ENCODE data around the gene TGM1. TPM values are rescaled to one million over a fixed set of nuclear protein-coding genes. Genes with fewer than 3 reads are reported as not detected.

TGM1 gene
- polyA plus RNA-seq, 1 of the 3 experiments (the other 2 are of a cell fraction), result 2.7 TPM

- no peak for TF ChIP-seq SIN3A (IDR thresholded peaks at IDR 0.05; ENCODE audit: borderline replicate concordance, low read depth, low read length)
- TF ChIP-seq FOXM1 (IDR thresholded peaks at IDR 0.05; ENCODE audit: low read depth), result no peak
- TF ChIP-seq NFIC (IDR thresholded peaks at IDR 0.05; ENCODE audit: borderline replicate concordance), result no peak
- TF ChIP-seq JUND (IDR thresholded peaks at IDR 0.05), result no peak
- Histone ChIP-seq H3K4me1 (ENCODE audit: control insufficient read depth in 1 of 2, insufficient read depth in 2 of 2, low read depth in 1 of 2, low read length in 1 of 2) (peaks cover 0 to 2% of the 10 kb centered on the region in 2 experiments; a peak in 1 of 4 replicates), H3K27me3 (ENCODE audit: insufficient read depth) (no peaks in the 10 kb centered on the region), H2AFZ (ENCODE audit: low read depth) (no peak overlapping the region), H3K9ac (no peak overlapping the region), H3K27ac (ENCODE audit: low read depth in 2 of 2, low read length in 1 of 2) (no peak overlapping the region), H3K9me3 (no peaks in the 10 kb centered on the region), H3K79me2 (ENCODE audit: insufficient read depth) (no peaks in the 10 kb centered on the region), H4K20me1 (ENCODE audit: insufficient read depth) (no peaks in the 10 kb centered on the region), H3K9me2 (no peaks in the 10 kb centered on the region), H3K36me3 (replicated peaks in 1 of 2; ENCODE audit: control insufficient read depth in 1 of 2, insufficient read depth in 2 of 2, low read length in 1 of 2) (peaks cover 0 to 25% of the 10 kb centered on the region in 2 experiments), H3F3A (replicated peaks; ENCODE audit: insufficient read depth) (no peaks in the 10 kb centered on the region), H3K4me3 (ENCODE audit: low read depth in 2 of 2, low read length in 1 of 2) (no peak overlapping the region), H3K4me2 (no peak overlapping the region)
- 66% methylated on average over 6 of the region's 6 CpGs for WGBS (ENCODE audit: low lambda C conversion rate)
- ChIA-PET CTCF (interaction anchor here (0.6 to 3.7 kb wide), 4 partner anchors 16 to 74 kb away, joined by 3 to 20 read pairs (median 6); partner anchors contain the start of gene TINF2), POLR2A (no interaction called here)
- no peak for DNase-seq
Observed at GRCh38 chr14:24263848-24264247, 871 bp upstream of the TGM1 start.

DNA sequence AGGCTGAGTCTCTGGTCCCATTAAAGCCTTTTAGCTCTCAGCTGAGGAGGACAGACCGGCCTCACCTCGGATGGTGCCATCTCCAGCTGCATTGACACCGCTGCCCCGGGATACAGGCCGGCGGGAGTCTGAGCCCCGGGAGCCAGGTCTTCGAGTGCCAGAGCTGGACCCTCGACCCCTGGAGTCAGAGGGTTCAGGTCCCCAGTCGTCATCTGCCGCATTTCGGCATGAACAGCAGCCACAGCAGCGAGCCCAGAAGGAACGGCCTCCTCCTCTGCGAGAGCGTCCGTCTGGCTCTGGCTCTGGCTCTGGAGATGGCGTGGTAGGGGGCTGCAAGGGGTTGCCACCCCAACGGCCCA lies 1.0 kb downstream of the TGM1 start:
- no peak overlapping the region for H3K4me2 ChIP-seq
- H3K27ac ChIP-seq (ENCODE audit: low read depth in 2 of 2, low read length in 1 of 2), result no peak overlapping the region

More for the DNA sequence above, 1.0 kb downstream of the TGM1 start:
- Histone ChIP-seq H3K4me1 (ENCODE audit: control insufficient read depth in 1 of 2, insufficient read depth in 2 of 2, low read depth in 1 of 2, low read length in 1 of 2) (peaks cover 0 to 3% of the 10 kb centered on the region in 2 experiments; a peak in 1 of 4 replicates), H3K36me3 (replicated peaks in 1 of 2; ENCODE audit: control insufficient read depth in 1 of 2, insufficient read depth in 2 of 2, low read length in 1 of 2) (peaks cover 3 to 14% of the 10 kb centered on the region in 2 experiments), H3K9me3 (no peaks in the 10 kb centered on the region), H3K4me3 (ENCODE audit: low read depth in 2 of 2, low read length in 1 of 2) (no peak overlapping the region), H3K9ac (no peak overlapping the region), H3F3A (replicated peaks; ENCODE audit: insufficient read depth) (peaks cover 5% of the 10 kb centered on the region), H3K79me2 (ENCODE audit: insufficient read depth) (no peaks in the 10 kb centered on the region), H3K9me2 (no peaks in the 10 kb centered on the region), H3K27me3 (ENCODE audit: insufficient read depth) (no peaks in the 10 kb centered on the region), H2AFZ (ENCODE audit: low read depth) (no peak overlapping the region), H4K20me1 (ENCODE audit: insufficient read depth) (no peaks in the 10 kb centered on the region)
- ChIA-PET POLR2A (interaction anchor here (1.5 kb wide), 1 partner anchor 9 kb away, joined by 5 read pairs; no protein-coding TSS in a partner anchor), CTCF (interaction anchor here (1.1 to 3.7 kb wide), 3 partner anchors 19 to 46 kb away, joined by 4 to 20 read pairs (median 5); partner anchors contain the start of genes CIDEB and TINF2)
- no peak for DNase-seq
- TF ChIP-seq EZH2phosphoT487 (IDR thresholded peaks at IDR 0.05; ENCODE audit: borderline replicate concordance, low read depth) (no peak), GABPA (IDR thresholded peaks at IDR 0.05; ENCODE audit: low read depth) (no peak), SIN3A (IDR thresholded peaks at IDR 0.05; ENCODE audit: borderline replicate concordance, low read depth, low read length) (no peak), CHD2 (IDR thresholded peaks at IDR 0.05; ENCODE audit: low read length, partially characterized antibody) (no peak), TCF12 (IDR thresholded peaks at IDR 0.05) (no peak), IRF3 (IDR thresholded peaks at IDR 0.05; ENCODE audit: low read depth, low read length) (no peak), PBX3 (IDR thresholded peaks at IDR 0.05) (no peak), MXI1 (IDR thresholded peaks at IDR 0.05; ENCODE audit: low read depth, low read length) (no peak), NRF1 (IDR thresholded peaks at IDR 0.05; ENCODE audit: low read depth, low read length) (no peak), GATA2 (CRISPR knock-in tag; IDR thresholded peaks at IDR 0.05) (no peak), FOXM1 (IDR thresholded peaks at IDR 0.05; ENCODE audit: low read depth) (no peak)
- WGBS (ENCODE audit: low lambda C conversion rate), result 97% methylated on average over 5 of the region's 19 CpGs

Measured in SK-N-SH (cell line).